Upper lobe of left lung (tissue), 6 donors: Measurements from ENCODE around the gene SLC27A1. TPM values are rescaled to one million over a fixed set of nuclear protein-coding genes. Genes with fewer than 3 reads are reported as not detected.
"Not testable (repeated sequence)": the region's sequence is repeated elsewhere in the genome, so short reads cannot be mapped to it uniquely, and the experiment has no call there.

Source experiments
- ATAC-seq, 2 donors: fragments of 200-7000 bp; cut with Tn5 transposase; one replicate each; pipeline ENCODE4 v1.9.1; 2022; ENCODE audit warnings: mild to moderate bottlenecking in 2 of 2, moderate library complexity in 2 of 2; ENCODE audit not compliant: low FRiP score in 2 of 2
- DNase-seq, 2 donors: peaks; one replicate each; pipeline ENCODE4 v3.0.0-alpha.2; 2019 to 2020
- H3K27ac ChIP-seq, 4 donors: fragments of 200-600 bp; sonication (generic); one replicate each; pipeline ENCODE4 v1.5.1; 2016 to 2019
- H3K27me3 ChIP-seq, 4 donors: fragments of 200-600 bp; sonication (generic); one replicate each; pipeline ENCODE4 v1.5.1; 2017 to 2019
- H3K36me3 ChIP-seq, 4 donors: fragments of 200-600 bp; sonication (generic); one replicate each; pipeline ENCODE4 v1.5.1; 2016 to 2019
- H3K4me1 ChIP-seq, 4 donors: fragments of 200-600 bp; sonication (generic); one replicate each; pipeline ENCODE4 v1.5.1; 2018 to 2019
- H3K4me3 ChIP-seq, 4 donors: fragments of 200-600 bp; sonication (generic); one replicate each; pipeline ENCODE4 v1.5.1; 2017 to 2019; ENCODE audit warnings: mild to moderate bottlenecking in 2 of 4, moderate library complexity in 1 of 4
- H3K9me3 ChIP-seq, 4 donors: fragments of 200-600 bp; sonication (generic); one replicate each; pipeline ENCODE4 v1.5.1; 2018 to 2019
- CTCF ChIP-seq, 6 experiments: fragments of 450-650 bp in 4 of 6; fragments of 200-600 bp in 2 of 6; sonication (generic) in 2 of 6; IDR thresholded peaks; one replicate each; pipeline ENCODE4 v1.5.1; 2016 to 2019; ENCODE audit warnings: antibody characterized with exemption in 6 of 6
- EP300 ChIP-seq, 4 donors: sonication (generic); formaldehyde crosslinking; IDR thresholded peaks; one replicate each; pipeline ENCODE4 v1.5.1; 2017; ENCODE audit warnings: antibody characterized with exemption in 4 of 4, control low read depth in 2 of 4
- POLR2A ChIP-seq, 4 donors: fragments of 450-650 bp; IDR thresholded peaks; one replicate each; pipeline ENCODE4 v1.5.1; 2016 to 2017; ENCODE audit warnings: antibody characterized with exemption in 4 of 4, mild to moderate bottlenecking in 2 of 4
- POLR2AphosphoS5 ChIP-seq, 2 donors: sonication (generic); formaldehyde crosslinking; IDR thresholded peaks; one replicate each; pipeline ENCODE4 v1.5.1; 2017; ENCODE audit warnings: antibody characterized with exemption in 2 of 2
- WGBS, 2 donors: methylation state at CpG; one replicate each; pipeline ENCODE4 v1.1.5; 2017 to 2018; 5-methylcytosine and 5-hydroxymethylcytosine counted together
- total RNA-seq, 6 donors: library from RNA; depleted of rRNA in 4 of 6; stranded (reverse); fragments of >200 nt in 4 of 6; gene quantifications; one replicate each; pipeline versions ENCODE4 v1.1.0 to v1.2.1, GENCODE V29; 2016 to 2021
- donor health status: DM: no; HTN: no; CAD: no; lungs with moderate emphysema.
- donor health status: DM: no; HTN: yes; CAD: no; lungs with severe emphysema.

SLC27A1 gene
- total RNA-seq, 6 donors from 2014 or later = 21.0 to 88.0 (median 30.8) TPM

- WGBS, 2 donors = 68 to 70% methylated on average over 8 to 9 of the region's 9 CpGs
- peaks cover 23 to 37% (median 26%) of the 10 kb centered on the region in 4 donors for H3K4me1 ChIP-seq
- H3K9me3 ChIP-seq = no peaks in the 10 kb centered on the region
- DNase-seq (no peak), ATAC-seq (no peak)
- no peak overlapping the region for H3K27ac ChIP-seq
- H3K27me3 ChIP-seq = no peaks in the 10 kb centered on the region
- TF ChIP-seq CTCF (IDR thresholded peaks at IDR 0.05) = no peak
- no peak for TF ChIP-seq POLR2AphosphoS5 (IDR thresholded peaks at IDR 0.05)
- no peak for TF ChIP-seq EP300 (IDR thresholded peaks at IDR 0.05)
- no peak for TF ChIP-seq POLR2A (IDR thresholded peaks at IDR 0.05)
- no peak overlapping the region for H3K4me3 ChIP-seq
- H3K36me3 ChIP-seq = peaks cover 0 to 13% (median 4%) of the 10 kb centered on the region in 4 donors
Measured at GRCh38 chr19:17495639-17496296, 25.4 kb downstream of the SLC27A1 start.

- H3K27ac ChIP-seq = no peak overlapping the region
- TF ChIP-seq POLR2A (IDR thresholded peaks at IDR 0.05) (no peak), CTCF (IDR thresholded peaks at IDR 0.05) (peak; percentile 92 to 97 (median 94))
- H3K9me3 ChIP-seq = no peaks in the 10 kb centered on the region
- 23 to 30% methylated on average over 9 to 11 of the region's 14 CpGs for WGBS, 2 donors
- peaks cover 0 to 17% (median 4%) of the 10 kb centered on the region in 4 donors for H3K36me3 ChIP-seq
- DNase-seq (peak; percentile 86 to 88), ATAC-seq (peak; percentile 89 to 91)
- peaks cover 23 to 40% (median 26%) of the 10 kb centered on the region in 4 donors for H3K4me1 ChIP-seq
- no peak overlapping the region for H3K4me3 ChIP-seq
- no peaks in the 10 kb centered on the region for H3K27me3 ChIP-seq
Measured at GRCh38 chr19:17496337-17496997, 26.1 kb downstream of the SLC27A1 start.

- no peak for TF ChIP-seq EP300 (IDR thresholded peaks at IDR 0.05)
- no peak for TF ChIP-seq POLR2A (IDR thresholded peaks at IDR 0.05)
- TF ChIP-seq POLR2AphosphoS5 (IDR thresholded peaks at IDR 0.05) = no peak
- no peak for TF ChIP-seq CTCF (IDR thresholded peaks at IDR 0.05)
- Histone ChIP-seq H3K4me1 (peaks cover 23 to 40% (median 26%) of the 10 kb centered on the region in 4 donors), H3K4me3 (no peak overlapping the region), H3K27ac (no peak overlapping the region), H3K36me3 (peaks cover 0 to 17% (median 4%) of the 10 kb centered on the region in 4 donors), H3K9me3 (no peaks in the 10 kb centered on the region), H3K27me3 (no peaks in the 10 kb centered on the region)
- DNase-seq (peak in 1 of 2 donors; percentile 82), ATAC-seq (no peak)
- 77 to 81% methylated on average over 3 to 18 of the region's 41 CpGs for WGBS, 2 donors
Measured at GRCh38 chr19:17497149-17497798, 26.9 kb downstream of the SLC27A1 start.

GRCh38 chr19:17499025-17499424, 28.7 kb downstream of the SLC27A1 start:
- not testable (repeated sequence) for H3K4me3 ChIP-seq, DNase-seq, H3K27me3 ChIP-seq, ATAC-seq, H3K9me3 ChIP-seq
- 69 to 75% methylated on average over 12 of the region's 12 CpGs for WGBS, 2 donors
- peak overlapping the region; percentile 73 to 89 (median 79) for H3K27ac ChIP-seq
- H3K36me3 ChIP-seq = peaks cover 0 to 17% (median 4%) of the 10 kb centered on the region in 4 donors
- H3K4me1 ChIP-seq = peaks cover 23 to 40% (median 26%) of the 10 kb centered on the region in 4 donors
